Measurements from ENCODE around the gene GCK. TPM values are rescaled to one million over a fixed set of nuclear protein-coding genes. Genes with fewer than 3 reads are reported as not detected.

GCK gene
- total and polyA plus RNA-seq, 2 of the 13 experiments (the other 11 are each of a cell fraction or from before 2014, with no cell fraction given): not detected

GRCh38 chr7:44184206-44184872, 4.9 kb downstream of the GCK start:
- ATAC-seq (no peak), DNase-seq (ENCODE audit: low spot score) (no peak), FAIRE-seq (no peak)
- in situ Hi-C loops (cut with HindIII; ENCODE audit: extremely low pct_ligation_motif_present, low pct_unique_long_range_greater_than_20kb) (no loop called here), intact Hi-C loops (cut with micrococcal nuclease; ENCODE audit: unreplicated experiment) (no loop called here)
- ChIA-PET CTCF (ENCODE audit: low intra/inter-chr PET ratio, low total read pairs) (no interaction called here), POLR2A (no interaction called here)
- Histone ChIP-seq H3K4me3 (replicated peaks in 1 of 3; ENCODE audit: insufficient read depth in 1 of 3, low read depth in 2 of 3, low read length in 3 of 3) (no peak overlapping the region), H3K4me1 (ENCODE audit: insufficient read depth, low read length) (peaks cover 8% of the 10 kb centered on the region; the same call in 1 of the 2 replicates), H3K79me2 (ENCODE audit: insufficient read depth, low read length) (no peaks in the 10 kb centered on the region), H3K4me2 (ENCODE audit: low read depth, low read length) (no peak overlapping the region), H2AFZ (ENCODE audit: low read length) (no peak overlapping the region), H3K27me3 (ENCODE audit: control insufficient read depth in 1 of 2, insufficient read depth in 2 of 2, low read length in 2 of 2) (peaks cover 2 to 17% of the 10 kb centered on the region in 2 experiments; a peak in 3 of 5 replicates), H3K9ac (ENCODE audit: insufficient read depth, low read depth, low read length) (no peak overlapping the region), H4K20me1 (ENCODE audit: insufficient read depth, low read length) (no peaks in the 10 kb centered on the region), H3K9me3 (ENCODE audit: low read length) (peaks cover 14% of the 10 kb centered on the region), H3K36me3 (replicated peaks in 1 of 2; ENCODE audit: control insufficient read depth in 1 of 2, insufficient read depth in 2 of 2, low read length in 2 of 2) (no peaks in the 10 kb centered on the region), H3K27ac (ENCODE audit: extremely low read length, insufficient read depth, low read length) (no peak overlapping the region)
- 42% methylated on average over 16 of the region's 16 CpGs for WGBS (ENCODE audit: low lambda C conversion rate)
- TF ChIP-seq ISX (CRISPR knock-in tag; conservative IDR thresholded peaks at IDR 0.05) (no peak), FOSL2 (CRISPR knock-in tag; IDR thresholded peaks at IDR 0.05) (peak; percentile 32; the same call in 1 of the 2 replicates), ZNF761 (CRISPR knock-in tag; conservative IDR thresholded peaks at IDR 0.05) (no peak), BATF2 (CRISPR knock-in tag; IDR thresholded peaks at IDR 0.05) (no peak)
- BruUV-seq (replicated peaks): no TSS peak

GRCh38 chr7:44183386-44183785, 5.9 kb downstream of the GCK start:
- in situ Hi-C loops (cut with HindIII; ENCODE audit: extremely low pct_ligation_motif_present, low pct_unique_long_range_greater_than_20kb) (no loop called here), intact Hi-C loops (cut with micrococcal nuclease; ENCODE audit: unreplicated experiment) (no loop called here)
- 0% methylated on average over 2 of the region's 2 CpGs for WGBS (ENCODE audit: low lambda C conversion rate)
- H3K27me3 ChIP-seq (ENCODE audit: control insufficient read depth in 1 of 2, insufficient read depth in 2 of 2, low read length in 2 of 2): peaks cover 2 to 17% of the 10 kb centered on the region in 2 experiments; a peak in 3 of 5 replicates
- H3K4me2 ChIP-seq (ENCODE audit: low read depth, low read length): no peak overlapping the region
- H3K9me3 ChIP-seq (ENCODE audit: low read length): peaks cover 14% of the 10 kb centered on the region
- no peak overlapping the region for H3K27ac ChIP-seq (ENCODE audit: extremely low read length, insufficient read depth, low read length)
- no peak overlapping the region for H3K4me3 ChIP-seq (replicated peaks in 1 of 3; ENCODE audit: insufficient read depth in 1 of 3, low read depth in 2 of 3, low read length in 3 of 3)
- no peak overlapping the region for H3K9ac ChIP-seq (ENCODE audit: insufficient read depth, low read depth, low read length)
- FAIRE-seq (no peak), DNase-seq (ENCODE audit: low spot score) (no peak), ATAC-seq (no peak)
- no peaks in the 10 kb centered on the region for H3K79me2 ChIP-seq (ENCODE audit: insufficient read depth, low read length)
- no peak overlapping the region for H2AFZ ChIP-seq (ENCODE audit: low read length)
- ChIA-PET POLR2A (no interaction called here), CTCF (ENCODE audit: low intra/inter-chr PET ratio, low total read pairs) (no interaction called here)
- BruUV-seq (replicated peaks): no TSS peak
- no peaks in the 10 kb centered on the region for H4K20me1 ChIP-seq (ENCODE audit: insufficient read depth, low read length)
- H3K36me3 ChIP-seq (replicated peaks in 1 of 2; ENCODE audit: control insufficient read depth in 1 of 2, insufficient read depth in 2 of 2, low read length in 2 of 2): no peaks in the 10 kb centered on the region
- peaks cover 2% of the 10 kb centered on the region; the same call in 1 of the 2 replicates for H3K4me1 ChIP-seq (ENCODE audit: insufficient read depth, low read length)
- no peak for TF ChIP-seq KLF16 (CRISPR knock-in tag; IDR thresholded peaks at IDR 0.05)
- no peak for TF ChIP-seq PCBP1 (IDR thresholded peaks at IDR 0.05; ENCODE audit: borderline replicate concordance, low read depth, low read length)
- no peak for TF ChIP-seq ATF7 (IDR thresholded peaks at IDR 0.05)
- TF ChIP-seq ATF7 (CRISPR knock-in tag; IDR thresholded peaks at IDR 0.05): no peak
- no peak for TF ChIP-seq ZNF552 (CRISPR knock-in tag; IDR thresholded peaks at IDR 0.05; ENCODE audit: borderline replicate concordance)
- no peak for TF ChIP-seq TRIM22 (IDR thresholded peaks at IDR 0.05)
- no peak for TF ChIP-seq ASH2L (IDR thresholded peaks at IDR 0.05; ENCODE audit: insufficient read length, low read depth, low read length)
- no peak for TF ChIP-seq USF2 (IDR thresholded peaks at IDR 0.05; ENCODE audit: low read depth, low read length)
- TF ChIP-seq USF2 (CRISPR knock-in tag; IDR thresholded peaks at IDR 0.05; ENCODE audit: borderline replicate concordance): no peak
- TF ChIP-seq MIER3 (CRISPR knock-in tag; IDR thresholded peaks at IDR 0.05; ENCODE audit: borderline replicate concordance): no peak
- no peak for TF ChIP-seq ZNF746 (CRISPR knock-in tag; IDR thresholded peaks at IDR 0.05)

Data from HepG2 (cell line).